ENCODE results near the gene UNC79. TPM values are rescaled to one million over a fixed set of nuclear protein-coding genes. Genes with fewer than 3 reads are reported as not detected.

The UNC79 gene
- total and polyA plus RNA-seq, 2 experiments from 2014 or later = 0.15 to 0.20 TPM

- Histone ChIP-seq H3K4me2 (no peak overlapping the region), H3K4me1 (ENCODE audit: insufficient read depth) (no peaks in the 10 kb centered on the region), H3K36me3 (replicated peaks; ENCODE audit: insufficient read depth, low read depth) (no peaks in the 10 kb centered on the region), H4K20me1 (ENCODE audit: insufficient read depth, poor library complexity, severe bottlenecking) (no peaks in the 10 kb centered on the region), H3K79me2 (no peaks in the 10 kb centered on the region), H3K27me3 (no peaks in the 10 kb centered on the region), H2AFZ (no peak overlapping the region), H3K27ac (no peak overlapping the region), H3K4me3 (no peak overlapping the region), H3K9me3 (ENCODE audit: low read depth) (no peaks in the 10 kb centered on the region), H3K9me2 (replicated peaks; ENCODE audit: insufficient read depth) (no peaks in the 10 kb centered on the region)
- no peak for TF ChIP-seq CTCF (IDR thresholded peaks at IDR 0.05; ENCODE audit: poor library complexity)
- TF ChIP-seq EZH2phosphoT487 (IDR thresholded peaks at IDR 0.05; ENCODE audit: low read depth, severe bottlenecking, unreplicated experiment) = no peak
- TF ChIP-seq EZH2 (IDR thresholded peaks at IDR 0.05; ENCODE audit: borderline replicate concordance) = no peak
- 68% methylated on average over 8 of the region's 13 CpGs for WGBS (ENCODE audit: low lambda C conversion rate, missing lambda C conversion rate)
- no peak for DNase-seq (ENCODE audit: low spot score)
Observed at GRCh38 chr14:93745603-93746273, 315.0 kb downstream of the UNC79 start.

GRCh38 chr14:93747102-93747501 lies 316.4 kb downstream of the UNC79 start:
- no peaks in the 10 kb centered on the region for H3K36me3 ChIP-seq (replicated peaks; ENCODE audit: insufficient read depth, low read depth)
- no peaks in the 10 kb centered on the region for H3K9me2 ChIP-seq (replicated peaks; ENCODE audit: insufficient read depth)
- H3K4me1 ChIP-seq (ENCODE audit: insufficient read depth) = peaks cover 2% of the 10 kb centered on the region
- no peak overlapping the region for H3K4me3 ChIP-seq
- no peak overlapping the region for H3K4me2 ChIP-seq
- H2AFZ ChIP-seq = no peak overlapping the region
- no peaks in the 10 kb centered on the region for H3K79me2 ChIP-seq
- H3K9me3 ChIP-seq (ENCODE audit: low read depth) = no peaks in the 10 kb centered on the region
- H4K20me1 ChIP-seq (ENCODE audit: insufficient read depth, poor library complexity, severe bottlenecking) = no peaks in the 10 kb centered on the region
- TF ChIP-seq EZH2 (IDR thresholded peaks at IDR 0.05; ENCODE audit: borderline replicate concordance) (no peak), EZH2phosphoT487 (IDR thresholded peaks at IDR 0.05; ENCODE audit: low read depth, severe bottlenecking, unreplicated experiment) (no peak), CTCF (IDR thresholded peaks at IDR 0.05; ENCODE audit: poor library complexity) (no peak)
- 92% methylated on average over 15 of the region's 15 CpGs for WGBS (ENCODE audit: low lambda C conversion rate, missing lambda C conversion rate)
- DNase-seq (ENCODE audit: low spot score) = no peak
- no peaks in the 10 kb centered on the region for H3K27me3 ChIP-seq
- no peak overlapping the region for H3K27ac ChIP-seq

GRCh38 chr14:93747560-93747959 lies 316.8 kb downstream of the UNC79 start:
- no peak overlapping the region for H3K27ac ChIP-seq
- 100% methylated on average over 1 of the region's 1 CpG for WGBS (ENCODE audit: low lambda C conversion rate, missing lambda C conversion rate)
- H4K20me1 ChIP-seq (ENCODE audit: insufficient read depth, poor library complexity, severe bottlenecking) = no peaks in the 10 kb centered on the region
- no peak overlapping the region for H3K4me2 ChIP-seq
- no peaks in the 10 kb centered on the region for H3K79me2 ChIP-seq
- H3K9me2 ChIP-seq (replicated peaks; ENCODE audit: insufficient read depth) = no peaks in the 10 kb centered on the region
- no peak overlapping the region for H3K4me3 ChIP-seq
- TF ChIP-seq EZH2 (IDR thresholded peaks at IDR 0.05; ENCODE audit: borderline replicate concordance) (no peak), CTCF (IDR thresholded peaks at IDR 0.05; ENCODE audit: poor library complexity) (no peak), EZH2phosphoT487 (IDR thresholded peaks at IDR 0.05; ENCODE audit: low read depth, severe bottlenecking, unreplicated experiment) (no peak)
- DNase-seq (ENCODE audit: low spot score) = no peak
- H3K9me3 ChIP-seq (ENCODE audit: low read depth) = no peaks in the 10 kb centered on the region
- H3K4me1 ChIP-seq (ENCODE audit: insufficient read depth) = peaks cover 7% of the 10 kb centered on the region
- H3K36me3 ChIP-seq (replicated peaks; ENCODE audit: insufficient read depth, low read depth) = no peaks in the 10 kb centered on the region
- H3K27me3 ChIP-seq = no peaks in the 10 kb centered on the region
- H2AFZ ChIP-seq = no peak overlapping the region
